Measurements from ENCODE around the gene LPP.

DNA sequence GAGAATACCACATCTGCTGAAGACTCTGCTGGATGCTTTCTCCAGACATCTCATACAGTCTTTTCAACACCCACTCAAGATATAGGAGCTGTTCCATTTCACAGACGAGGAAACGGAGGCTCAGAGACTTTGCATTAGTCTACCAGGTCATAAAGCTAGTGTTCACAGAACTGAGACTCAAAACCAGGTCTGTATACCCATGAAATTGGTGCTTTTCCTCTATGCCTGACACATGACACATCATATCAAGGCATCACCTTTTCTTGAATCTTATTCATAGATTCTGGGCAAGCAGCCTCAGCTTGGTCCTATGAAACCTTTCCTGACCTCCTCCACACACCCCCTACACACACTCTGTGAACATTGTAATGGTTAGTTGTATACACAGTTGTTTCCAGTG is 101.2 kb downstream of the LPP start:
- no peak for TF ChIP-seq EZH2 (IDR thresholded peaks at IDR 0.05; ENCODE audit: insufficient read depth, low read length)
- TF ChIP-seq, protein P1, sequence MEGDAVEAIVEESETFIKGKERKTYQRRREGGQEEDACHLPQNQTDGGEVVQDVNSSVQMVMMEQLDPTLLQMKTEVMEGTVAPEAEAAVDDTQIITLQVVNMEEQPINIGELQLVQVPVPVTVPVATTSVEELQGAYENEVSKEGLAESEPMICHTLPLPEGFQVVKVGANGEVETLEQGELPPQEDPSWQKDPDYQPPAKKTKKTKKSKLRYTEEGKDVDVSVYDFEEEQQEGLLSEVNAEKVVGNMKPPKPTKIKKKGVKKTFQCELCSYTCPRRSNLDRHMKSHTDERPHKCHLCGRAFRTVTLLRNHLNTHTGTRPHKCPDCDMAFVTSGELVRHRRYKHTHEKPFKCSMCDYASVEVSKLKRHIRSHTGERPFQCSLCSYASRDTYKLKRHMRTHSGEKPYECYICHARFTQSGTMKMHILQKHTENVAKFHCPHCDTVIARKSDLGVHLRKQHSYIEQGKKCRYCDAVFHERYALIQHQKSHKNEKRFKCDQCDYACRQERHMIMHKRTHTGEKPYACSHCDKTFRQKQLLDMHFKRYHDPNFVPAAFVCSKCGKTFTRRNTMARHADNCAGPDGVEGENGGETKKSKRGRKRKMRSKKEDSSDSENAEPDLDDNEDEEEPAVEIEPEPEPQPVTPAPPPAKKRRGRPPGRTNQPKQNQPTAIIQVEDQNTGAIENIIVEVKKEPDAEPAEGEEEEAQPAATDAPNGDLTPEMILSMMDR (IDR thresholded peaks at IDR 0.05; ENCODE audit: insufficient read depth, low read depth, low read length), result no peak
